Activated T-cell treated with anti-CD3 and anti-CD28 coated beads, Interleukin-2, amount 50 U/mL, for 24 hours (primary cell): ENCODE data around the gene SNAPC5.
A peak's percentile ranks its signal among the peaks of the same experiment; 100 is the strongest.

ENCODE experiments used
- DNase-seq: peaks from one replicate; pipeline ENCODE4 v3.0.0-alpha.2; 2020
- H3K27ac Mint-ChIP-seq: 2 replicates; pipeline ENCODE4 v1.8.0; 2020; ENCODE audit warnings: mild to moderate bottlenecking, mixed read lengths
- H3K27me3 Mint-ChIP-seq: 2 replicates; pipeline ENCODE4 v1.8.0; 2020; ENCODE audit warnings: mixed read lengths
- H3K36me3 Mint-ChIP-seq: 2 replicates; pipeline ENCODE4 v1.8.0; 2020; ENCODE audit warnings: low read depth, mixed read lengths
- H3K4me1 Mint-ChIP-seq: 2 replicates; pipeline ENCODE4 v1.8.0; 2020; ENCODE audit warnings: low read depth, mixed read lengths
- H3K4me3 Mint-ChIP-seq: 2 replicates; pipeline ENCODE4 v1.8.0; 2020; ENCODE audit warnings: mild to moderate bottlenecking, moderate library complexity, mixed read lengths
- H3K9me3 Mint-ChIP-seq: 2 replicates; pipeline ENCODE4 v1.8.0; 2020; ENCODE audit warnings: mixed read lengths

SNAPC5 gene

DNA sequence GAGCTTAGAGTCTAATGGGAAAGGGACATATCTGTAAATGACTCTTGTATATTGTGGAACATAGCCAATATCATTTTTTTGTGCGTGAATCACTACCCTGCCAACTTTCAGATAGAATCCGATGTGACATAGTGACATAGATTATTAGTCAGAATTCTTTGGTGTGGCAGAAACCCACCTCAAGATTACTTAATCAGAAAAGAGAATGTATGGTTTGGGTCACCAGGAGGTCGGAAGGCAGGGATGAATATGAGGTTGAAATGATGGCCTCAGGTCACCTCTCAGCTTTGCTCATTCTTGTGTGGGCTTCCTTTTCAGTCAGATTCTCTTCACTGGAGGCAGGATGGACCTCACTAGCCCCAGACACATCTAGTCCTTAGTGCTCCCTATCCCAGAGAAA, 41.4 kb downstream of the SNAPC5 start:
- H3K4me1 Mint-ChIP-seq, result peaks cover 42% of the 10 kb centered on the region
- peak overlapping the region; percentile 70 for H3K27ac Mint-ChIP-seq
- no peak overlapping the region for H3K4me3 Mint-ChIP-seq
- no peaks in the 10 kb centered on the region for H3K27me3 Mint-ChIP-seq
- peaks cover 67% of the 10 kb centered on the region for H3K36me3 Mint-ChIP-seq
- no peak for DNase-seq
- no peaks in the 10 kb centered on the region for H3K9me3 Mint-ChIP-seq

DNA sequence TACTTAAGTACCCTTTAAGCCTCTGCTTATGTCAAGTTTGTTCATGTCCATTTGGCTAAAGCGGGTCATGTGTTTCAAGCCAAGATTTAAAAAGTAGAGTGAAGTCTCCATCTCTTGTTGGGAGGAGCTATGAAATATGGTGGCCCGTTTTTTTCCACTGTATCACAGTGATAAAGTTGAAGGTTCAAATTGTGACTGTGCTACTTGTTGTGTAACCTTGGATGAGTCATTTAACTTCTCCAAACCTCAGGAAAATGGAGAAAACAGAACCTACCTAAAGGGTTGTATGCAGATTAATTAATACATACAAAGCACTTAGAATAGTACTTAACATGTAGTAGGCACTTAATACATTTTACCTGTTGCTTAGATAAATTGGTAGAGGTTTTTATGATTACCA, 43.4 kb downstream of the SNAPC5 start:
- Mint-ChIP-seq H3K36me3 (peaks cover 57% of the 10 kb centered on the region), H3K9me3 (no peaks in the 10 kb centered on the region), H3K4me1 (peaks cover 34% of the 10 kb centered on the region), H3K27me3 (no peaks in the 10 kb centered on the region), H3K27ac (no peak overlapping the region), H3K4me3 (no peak overlapping the region)
- no peak for DNase-seq

DNA sequence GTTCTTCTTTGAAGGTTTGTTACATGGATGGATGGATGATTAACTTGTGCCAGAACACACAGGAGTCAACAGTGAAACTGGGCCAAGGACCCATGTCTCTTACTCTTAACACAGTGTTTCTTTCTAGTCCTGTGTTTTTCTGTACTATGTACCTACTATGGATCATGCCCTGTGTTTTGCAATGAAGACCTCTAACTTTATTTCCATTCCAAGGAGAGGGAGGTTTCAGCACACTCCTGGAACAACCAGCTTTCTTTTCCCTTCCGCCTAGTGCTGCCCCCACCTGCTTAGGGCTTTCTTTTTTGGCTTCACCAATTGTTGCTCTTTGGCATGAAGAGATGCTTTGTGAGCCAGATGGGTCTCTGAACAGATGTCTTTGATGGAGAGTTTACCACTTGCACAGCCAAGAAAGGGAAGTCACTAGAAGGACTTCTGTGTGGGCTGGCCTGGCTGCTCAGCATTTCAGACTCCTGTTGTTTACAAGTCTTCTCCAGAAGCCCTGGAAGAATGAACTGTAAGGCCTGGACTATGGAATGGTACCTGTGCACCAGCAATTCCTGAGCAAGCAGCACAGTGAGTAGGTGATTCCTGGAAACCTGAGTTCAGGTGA, 44.5 kb downstream of the SNAPC5 start:
- no peak for DNase-seq
- Mint-ChIP-seq H3K27me3 (no peaks in the 10 kb centered on the region), H3K4me3 (no peak overlapping the region), H3K36me3 (peaks cover 59% of the 10 kb centered on the region), H3K9me3 (no peaks in the 10 kb centered on the region), H3K27ac (no peak overlapping the region), H3K4me1 (peaks cover 28% of the 10 kb centered on the region)

DNA sequence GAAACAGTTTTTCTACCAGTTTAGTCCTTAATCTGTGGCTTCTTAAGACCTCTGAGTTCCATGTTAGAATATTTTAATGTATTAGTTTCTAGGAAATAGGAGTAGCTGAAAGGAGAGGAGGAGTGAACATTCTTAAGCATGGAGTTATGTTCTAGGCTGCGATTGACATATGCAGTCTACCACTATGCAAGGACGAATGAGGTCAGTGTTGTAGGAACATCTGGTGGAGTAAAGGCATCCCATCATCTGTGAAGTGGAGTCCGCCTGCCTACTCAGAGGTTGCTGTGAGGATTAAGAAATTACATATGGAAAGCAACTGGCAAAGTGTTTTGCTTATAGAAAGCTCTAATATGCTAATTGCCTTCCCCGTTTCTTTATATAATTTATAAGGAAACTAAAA, 45.1 kb downstream of the SNAPC5 start:
- no peaks in the 10 kb centered on the region for H3K27me3 Mint-ChIP-seq
- H3K27ac Mint-ChIP-seq, result no peak overlapping the region
- H3K9me3 Mint-ChIP-seq, result no peaks in the 10 kb centered on the region
- H3K36me3 Mint-ChIP-seq, result peaks cover 64% of the 10 kb centered on the region
- no peak overlapping the region for H3K4me3 Mint-ChIP-seq
- no peak for DNase-seq
- H3K4me1 Mint-ChIP-seq, result peaks cover 28% of the 10 kb centered on the region
